HG03442 (cell line): ENCODE measurements around the gene RBM4B.
"Not testable (repeated sequence)": the region's sequence is repeated elsewhere in the genome, so short reads cannot be mapped to it uniquely, and the experiment has no call there.

Experiments used
- ATAC-seq: cut with Tn5 transposase; IDR thresholded peaks from one replicate; pipeline ENCODE4 v1.9.1; 2021; ENCODE audit warnings: mild to moderate bottlenecking, moderate library complexity; ENCODE audit not compliant: unreplicated experiment

Gene RBM4B

GRCh38 chr11:66643745-66644437 lies 33.8 kb downstream of the RBM4B start:
- no peak for ATAC-seq

- ATAC-seq: no peak
Observed at GRCh38 chr11:66641834-66642233, 35.9 kb downstream of the RBM4B start.

GRCh38 chr11:66639814-66640340 lies 37.8 kb downstream of the RBM4B start:
- not testable (repeated sequence) for ATAC-seq

GRCh38 chr11:66639066-66639813 lies 38.4 kb downstream of the RBM4B start:
- no peak for ATAC-seq

GRCh38 chr11:66638177-66639065 lies 39.3 kb downstream of the RBM4B start, which contains the start of gene RBM4:
TSS of gene RBM4 (plus strand) at chr11:66638703. CDS start at chr11:66639712, 1,009 bp downstream.
- peak; percentile 95 for ATAC-seq

- no peak for ATAC-seq
Observed at GRCh38 chr11:66637557-66638176, 40.0 kb downstream of the RBM4B start.

GRCh38 chr11:66636411-66636810 lies 41.3 kb downstream of the RBM4B start:
- ATAC-seq: no peak

GRCh38 chr11:66632952-66633351 lies 44.7 kb downstream of the RBM4B start:
- no peak for ATAC-seq

- ATAC-seq: no peak
Observed at GRCh38 chr11:66631883-66632282, 45.8 kb downstream of the RBM4B start.

- ATAC-seq: no peak
Observed at GRCh38 chr11:66629356-66629755, 48.3 kb downstream of the RBM4B start.

- no peak for ATAC-seq
Observed at GRCh38 chr11:66628061-66628603, 49.6 kb downstream of the RBM4B start.

- no peak for ATAC-seq
Observed at GRCh38 chr11:66626926-66627325, 50.8 kb downstream of the RBM4B start.

GRCh38 chr11:66626382-66626781 lies 51.3 kb downstream of the RBM4B start:
- no peak for ATAC-seq

- no peak for ATAC-seq
Observed at GRCh38 chr11:66625752-66626149, 51.9 kb downstream of the RBM4B start.

GRCh38 chr11:66625041-66625751 lies 52.5 kb downstream of the RBM4B start:
- ATAC-seq: no peak

GRCh38 chr11:66624450-66624849 lies 53.2 kb downstream of the RBM4B start:
- no peak for ATAC-seq

GRCh38 chr11:66619080-66619554 lies 58.6 kb downstream of the RBM4B start:
- no peak for ATAC-seq

GRCh38 chr11:66617155-66617834 lies 60.4 kb downstream of the RBM4B start:
- ATAC-seq: no peak
